KOPT-K1 (cell line): ENCODE data around the gene DMWD.

Experiments used
- H3K27ac ChIP-seq: fragments of 200-600 bp; sonication (generic); 2 replicates; pipeline ENCODE4 v1.5.1; 2016; ENCODE audit warnings: antibody characterized with exemption, mild to moderate bottlenecking, low read depth, low read length; ENCODE audit not compliant: poor library complexity, severe bottlenecking
- H3K36me3 ChIP-seq: fragments of 200-600 bp; sonication (generic); 2 replicates; pipeline ENCODE4 v1.5.1; 2017; ENCODE audit warnings: antibody characterized with exemption, mild to moderate bottlenecking, low read length, moderate library complexity; ENCODE audit not compliant: insufficient read depth
- H3K9me3 ChIP-seq: fragments of 200-600 bp; sonication (generic); 2 replicates; pipeline ENCODE4 v1.5.1; 2017; ENCODE audit warnings: antibody characterized with exemption, low read length, mild to moderate bottlenecking; ENCODE audit not compliant: insufficient read depth, poor library complexity, severe bottlenecking

Gene DMWD

GRCh38 chr19:45784096-45784495, 8.5 kb downstream of the DMWD start:
- Histone ChIP-seq H3K36me3 (peaks cover 37% of the 10 kb centered on the region), H3K9me3 (no peaks in the 10 kb centered on the region), H3K27ac (no peak overlapping the region)

GRCh38 chr19:45782820-45783785, 9.5 kb downstream of the DMWD start:
- Histone ChIP-seq H3K36me3 (peaks cover 27% of the 10 kb centered on the region), H3K27ac (no peak overlapping the region), H3K9me3 (no peaks in the 10 kb centered on the region)

DNA sequence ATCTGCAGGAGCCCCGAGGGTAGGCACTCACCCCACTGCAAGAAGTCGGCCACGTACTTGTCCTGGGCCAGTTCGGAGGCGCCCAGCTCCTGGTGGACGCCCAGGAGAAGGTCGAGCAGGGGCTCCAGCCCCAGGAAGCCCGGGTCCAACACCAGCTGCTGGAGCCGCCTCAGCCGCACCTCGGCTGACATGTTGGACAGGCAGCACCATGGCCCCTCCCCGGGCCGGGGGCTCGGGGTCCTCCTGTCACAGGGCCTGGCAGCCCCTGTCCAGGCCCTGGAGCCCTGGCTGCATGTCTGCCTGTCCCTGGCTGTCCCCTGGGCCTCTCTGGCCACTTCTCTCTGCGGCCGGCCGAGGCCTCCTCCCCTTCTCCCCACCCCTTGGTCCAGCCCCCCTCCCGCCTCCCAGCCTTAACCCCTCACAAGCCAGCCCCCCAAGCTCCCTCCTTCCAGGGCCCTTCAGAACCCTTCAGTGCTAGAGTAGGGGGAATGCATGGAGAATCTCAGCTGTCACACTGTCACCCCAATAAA, 10.4 kb downstream of the DMWD start, which contains the start of gene DMPK:
DMPK (minus strand) TSS at position 329 of the 530 bp plus-strand sequence; CDS start at position 191, 138 bp downstream.
- Histone ChIP-seq H3K36me3 (peaks cover 24% of the 10 kb centered on the region; the same call in 1 of the 2 replicates), H3K27ac (no peak within 1 kb of the TSS)

DNA sequence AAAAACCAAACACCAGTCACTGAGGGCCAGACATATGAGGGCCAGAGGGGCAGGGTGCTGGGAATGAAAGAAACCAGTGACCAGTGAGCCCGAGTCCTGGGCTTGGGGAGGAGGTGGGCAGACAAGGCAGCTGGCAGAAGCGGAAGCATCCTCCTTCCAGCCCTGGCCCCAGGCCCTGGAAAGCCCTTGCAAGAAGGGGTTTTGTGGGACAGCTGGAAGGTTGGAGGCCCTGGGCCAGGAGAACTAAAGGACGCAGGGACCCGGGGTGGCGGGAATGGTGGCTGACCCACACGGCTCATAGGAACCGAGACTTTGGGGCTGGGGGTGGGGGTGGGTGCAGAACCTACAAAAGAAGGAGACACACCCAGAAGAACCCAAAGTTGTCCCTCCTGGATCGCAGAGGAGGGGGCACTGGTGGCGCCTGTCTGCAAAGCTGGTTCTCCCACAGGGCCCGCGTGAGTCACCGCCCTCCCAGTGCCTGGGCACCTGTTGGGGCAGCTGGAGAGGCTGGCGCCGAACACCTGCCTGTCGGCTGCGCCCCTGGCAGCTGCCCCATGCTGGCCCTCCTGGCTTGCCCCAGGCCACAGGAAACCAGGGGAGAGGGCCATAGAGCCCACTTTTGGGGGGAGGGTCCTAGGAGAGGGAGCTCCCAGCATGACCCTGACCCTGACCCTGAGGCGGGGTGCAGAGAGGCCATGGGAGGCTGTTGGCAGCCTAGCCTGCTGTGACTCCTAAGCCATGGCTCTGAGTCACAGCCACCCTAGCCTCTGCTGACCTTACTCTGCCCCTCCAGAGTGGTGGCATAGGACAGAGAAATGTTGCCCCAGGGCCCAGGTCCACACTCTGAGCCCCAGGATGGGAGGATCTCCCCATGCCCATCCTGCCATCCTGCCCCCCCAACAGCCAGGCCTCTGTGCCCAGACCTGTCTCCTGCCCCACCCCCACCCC, 11.2 kb downstream of the DMWD start:
- H3K9me3 ChIP-seq = no peaks in the 10 kb centered on the region
- no peak overlapping the region for H3K27ac ChIP-seq
- peaks cover 20% of the 10 kb centered on the region; the same call in 1 of the 2 replicates for H3K36me3 ChIP-seq

More for the DNA sequence above, 10.4 kb downstream of the DMWD start, which contains the start of gene DMPK:
- H3K9me3 ChIP-seq = no peaks in the 10 kb centered on the region

DNA sequence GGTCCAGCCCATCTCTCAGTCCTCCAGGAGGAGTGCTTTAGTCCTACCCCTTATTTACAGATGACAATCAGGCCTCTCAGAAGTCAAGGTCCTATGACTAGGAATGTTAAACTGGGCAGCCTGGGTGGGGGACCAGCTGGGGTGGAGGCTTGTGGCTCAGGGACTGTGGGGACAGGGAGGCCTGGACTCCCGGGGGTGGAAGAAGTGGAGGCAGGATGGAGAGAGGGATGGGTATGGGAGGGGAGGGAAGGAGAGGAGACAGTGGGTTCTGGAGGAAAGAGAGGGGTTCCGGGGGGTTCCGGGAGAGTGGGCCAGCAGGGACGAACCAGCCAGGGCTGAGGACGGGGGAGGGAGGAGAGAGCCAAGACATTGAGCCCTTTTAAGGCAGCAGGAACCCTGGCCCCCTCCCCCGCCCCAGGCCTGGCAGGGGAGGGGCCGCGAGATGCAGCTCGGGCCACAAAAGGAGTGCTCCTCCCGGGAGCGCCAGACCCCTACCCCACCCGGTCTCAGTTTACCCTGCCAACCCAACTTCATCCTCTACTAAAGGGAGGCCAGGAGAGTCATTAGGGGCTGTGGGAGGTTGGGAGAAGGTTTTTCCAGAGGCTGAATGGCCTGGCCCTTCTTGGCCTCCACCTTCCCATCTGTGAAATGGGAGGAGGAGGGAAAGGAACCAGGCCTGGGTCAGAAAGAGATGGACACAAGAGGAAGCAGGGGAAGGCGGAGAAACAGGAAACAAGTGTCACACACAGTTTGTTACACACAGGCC, 12.0 kb downstream of the DMWD start:
- Histone ChIP-seq H3K9me3 (no peaks in the 10 kb centered on the region), H3K36me3 (peaks cover 11% of the 10 kb centered on the region; the same call in 1 of the 2 replicates), H3K27ac (no peak overlapping the region)

GRCh38 chr19:45780146-45780447, 12.5 kb downstream of the DMWD start:
- H3K27ac ChIP-seq = no peak overlapping the region
- H3K36me3 ChIP-seq = peaks cover 6% of the 10 kb centered on the region; the same call in 1 of the 2 replicates
- no peaks in the 10 kb centered on the region for H3K9me3 ChIP-seq

DNA sequence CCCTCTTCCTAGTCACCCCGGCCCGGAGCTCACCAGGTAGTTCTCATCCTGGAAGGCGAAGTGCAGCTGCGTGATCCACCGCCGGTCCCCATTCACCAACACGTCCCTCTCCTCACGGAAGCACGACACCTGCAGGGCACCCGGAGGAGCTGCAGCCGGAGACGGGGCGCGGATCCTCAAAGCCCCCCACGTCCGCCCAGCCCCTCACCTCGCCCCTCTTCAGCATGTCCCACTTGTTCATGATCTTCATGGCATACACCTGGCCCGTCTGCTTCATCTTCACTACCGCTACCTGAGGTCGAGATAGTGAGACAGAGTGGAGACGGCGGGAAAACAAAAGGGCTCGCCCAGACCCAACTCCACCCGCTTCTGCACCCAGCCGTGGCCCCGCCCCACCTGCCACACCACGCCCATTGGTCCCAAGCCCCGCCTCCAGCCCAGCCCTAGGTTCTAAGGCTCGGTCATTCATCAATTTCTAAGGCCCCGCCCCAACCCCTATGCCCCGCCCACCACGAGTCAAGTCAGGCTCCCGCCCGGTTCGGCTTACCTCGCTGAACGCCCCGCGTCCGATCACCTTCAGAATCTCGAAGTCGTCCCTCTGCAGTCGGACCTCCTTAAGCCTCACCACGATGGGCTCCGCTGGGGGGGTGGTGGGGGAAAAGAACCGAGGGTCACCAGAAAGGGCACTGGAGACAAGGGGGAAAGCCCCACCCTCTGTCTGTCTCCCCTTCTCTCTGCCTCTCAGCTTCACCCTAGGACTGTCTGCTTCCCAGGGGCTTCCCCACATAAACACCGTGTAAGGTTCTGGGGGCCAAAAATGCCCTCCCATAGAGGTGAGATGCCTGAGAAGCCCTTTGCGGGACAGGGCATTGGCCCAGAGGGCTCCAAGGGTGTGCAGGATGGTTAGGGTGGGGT, 13.2 kb downstream of the DMWD start:
- peaks cover 6% of the 10 kb centered on the region; the same call in 1 of the 2 replicates for H3K36me3 ChIP-seq
- no peaks in the 10 kb centered on the region for H3K9me3 ChIP-seq
- H3K27ac ChIP-seq = no peak overlapping the region

DNA sequence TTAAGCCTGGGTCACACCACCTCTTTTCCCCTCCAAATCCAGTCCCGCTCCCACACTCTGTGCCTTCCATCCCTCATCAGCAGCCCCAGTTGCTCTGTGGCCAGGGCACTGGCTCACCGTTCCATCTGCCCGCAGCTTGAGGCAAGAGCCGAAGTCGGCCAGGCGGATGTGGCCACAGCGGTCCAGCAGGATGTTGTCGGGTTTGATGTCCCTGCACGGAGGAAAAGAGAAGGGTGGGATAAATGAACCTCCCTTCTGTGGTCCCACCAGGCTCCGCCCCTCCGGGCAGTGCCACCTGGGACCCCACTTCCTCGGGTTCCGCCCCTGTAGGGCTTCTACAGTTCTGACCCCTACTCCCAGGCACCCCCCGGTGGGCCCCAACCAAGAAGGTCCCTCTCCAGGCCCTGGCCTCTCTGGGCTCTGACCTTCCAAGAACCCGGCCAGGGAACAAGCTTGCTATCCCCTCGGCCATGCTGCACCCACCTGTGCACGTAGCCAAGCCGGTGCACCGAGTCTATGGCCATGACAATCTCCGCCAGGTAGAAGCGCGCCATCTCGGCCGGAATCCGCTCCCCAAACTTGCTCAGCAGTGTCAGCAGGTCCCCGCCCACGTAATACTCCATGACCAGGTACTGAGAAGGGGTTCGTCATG, 14.5 kb downstream of the DMWD start:
- Histone ChIP-seq H3K9me3 (no peaks in the 10 kb centered on the region), H3K27ac (no peak overlapping the region), H3K36me3 (peaks cover 6% of the 10 kb centered on the region; the same call in 1 of the 2 replicates)

DNA sequence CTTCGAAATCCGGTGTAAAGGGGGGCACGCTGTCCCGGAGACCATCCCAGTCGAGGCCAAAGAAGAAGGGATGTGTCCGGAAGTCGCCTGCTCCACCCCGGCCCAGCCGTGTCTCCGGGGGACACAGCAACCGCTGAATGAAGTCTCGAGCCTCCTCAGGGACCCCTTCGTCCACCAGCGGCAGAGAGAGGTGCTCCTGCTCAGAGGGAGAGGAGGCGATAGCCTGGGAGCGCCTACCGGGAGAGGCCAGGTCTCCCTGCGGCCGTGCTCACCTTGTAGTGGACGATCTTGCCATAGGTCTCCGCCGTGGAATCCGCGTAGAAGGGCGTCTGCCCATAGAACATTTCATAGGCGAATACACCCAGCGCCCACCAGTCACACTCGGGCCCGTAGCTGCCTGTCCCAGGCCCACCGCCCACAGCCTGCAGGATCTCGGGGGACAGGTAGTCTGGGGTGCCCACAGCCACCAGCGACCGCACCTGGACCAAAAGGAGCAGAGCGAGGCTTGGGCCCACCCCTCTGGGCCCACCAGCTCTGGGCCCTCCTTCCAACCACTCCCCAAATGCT, 15.2 kb downstream of the DMWD start:
- H3K9me3 ChIP-seq = no peaks in the 10 kb centered on the region
- no peak overlapping the region for H3K27ac ChIP-seq
- H3K36me3 ChIP-seq = peaks cover 6% of the 10 kb centered on the region; the same call in 1 of the 2 replicates

- no peaks in the 10 kb centered on the region for H3K9me3 ChIP-seq
- peaks cover 6% of the 10 kb centered on the region; the same call in 1 of the 2 replicates for H3K36me3 ChIP-seq
- H3K27ac ChIP-seq = no peak overlapping the region
Observed at GRCh38 chr19:45774765-45775164, 17.9 kb downstream of the DMWD start.

- Histone ChIP-seq H3K36me3 (peaks cover 6% of the 10 kb centered on the region; the same call in 1 of the 2 replicates), H3K27ac (no peak overlapping the region), H3K9me3 (no peaks in the 10 kb centered on the region)
Observed at GRCh38 chr19:45773384-45773783, 19.3 kb downstream of the DMWD start.

DNA sequence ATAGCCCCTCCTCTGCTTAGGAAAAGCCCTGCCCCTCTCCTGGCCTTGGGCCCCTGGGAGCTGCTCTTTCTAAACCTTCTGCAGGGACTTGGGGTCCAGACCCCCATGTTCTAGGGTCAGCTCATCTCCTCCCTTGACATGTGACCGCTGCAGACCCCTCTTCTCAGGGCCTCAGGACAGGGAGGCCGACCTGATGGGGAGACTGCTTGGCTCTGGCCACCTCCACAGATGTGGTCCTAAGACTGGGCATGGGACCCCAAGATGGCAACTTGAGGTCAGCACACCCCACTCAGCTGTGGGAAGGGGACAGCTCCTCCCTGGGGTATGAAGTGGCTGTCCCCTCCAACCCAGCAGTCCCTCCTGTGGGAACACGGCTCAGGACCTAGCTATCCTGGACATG, 19.7 kb downstream of the DMWD start:
- peaks cover 6% of the 10 kb centered on the region; the same call in 1 of the 2 replicates for H3K36me3 ChIP-seq
- no peak overlapping the region for H3K27ac ChIP-seq
- H3K9me3 ChIP-seq = no peaks in the 10 kb centered on the region
